ENCODE measurements around the gene GINS2.

GRCh38 chr16:85632709-85633437 lies 55.9 kb downstream of the GINS2 start:
- TF ChIP-seq ZNF317 (CRISPR knock-in tag; IDR thresholded peaks at IDR 0.05; ENCODE audit: borderline replicate concordance, low read depth) (no peak), E2F4 (CRISPR knock-in tag; IDR thresholded peaks at IDR 0.05; ENCODE audit: borderline replicate concordance, low read depth) (no peak), CTCF (IDR thresholded peaks at IDR 0.05) (no peak), CDX4 (CRISPR knock-in tag; IDR thresholded peaks at IDR 0.05; ENCODE audit: borderline replicate concordance) (no peak), ZNF138 (CRISPR knock-in tag; conservative IDR thresholded peaks at IDR 0.05) (no peak), CBFB (CRISPR knock-in tag; IDR thresholded peaks at IDR 0.05; ENCODE audit: low read depth) (no peak), USF2 (CRISPR knock-in tag; IDR thresholded peaks at IDR 0.05) (no peak), JAZF1 (CRISPR knock-in tag; IDR thresholded peaks at IDR 0.05) (no peak), CREB1 (CRISPR knock-in tag; IDR thresholded peaks at IDR 0.05) (no peak), SOX15 (CRISPR knock-in tag; IDR thresholded peaks at IDR 0.05) (no peak), JUN (CRISPR knock-in tag; IDR thresholded peaks at IDR 0.05) (no peak), KAT7 (CRISPR knock-in tag; IDR thresholded peaks at IDR 0.05; ENCODE audit: borderline replicate concordance) (no peak), MAX (CRISPR knock-in tag; IDR thresholded peaks at IDR 0.05) (no peak), OVOL2 (CRISPR knock-in tag; IDR thresholded peaks at IDR 0.05; ENCODE audit: borderline replicate concordance) (no peak)
